Keratinocyte (primary cell): Measurements from ENCODE around the gene NREP. TPM values are rescaled to one million over a fixed set of nuclear protein-coding genes. Genes with fewer than 3 reads are reported as not detected.

ENCODE experiments used
- DNase-seq: peaks from one replicate; pipeline ENCODE4 v3.0.0-alpha.2; 2011; ENCODE audit warnings: low read depth, missing footprints, low spot score
- FAIRE-seq: peaks from 2 replicates; lab custom pipeline; 2011; peaks lifted over from hg19 to GRCh38; lab: Jason Lieb, UNC
- H2AFZ ChIP-seq: 2 replicates; pipeline ENCODE4 v1.6.0; 2012; ENCODE audit warnings: low read length, control low read depth, inconsistent platforms; ENCODE audit not compliant: control insufficient read depth
- H3K27ac ChIP-seq: 2 replicates; pipeline ENCODE4 v1.5.1; 2011; ENCODE audit warnings: low read length; ENCODE audit not compliant: control insufficient read depth, insufficient read depth
- H3K27me3 ChIP-seq: 3 replicates; pipeline ENCODE4 v1.6.0; 2011; ENCODE audit warnings: low read length; ENCODE audit not compliant: control insufficient read depth, insufficient read depth; ENCODE audit errors: extremely low read depth
- H3K36me3 ChIP-seq, 2 experiments: 2 replicates in 1 of 2; 3 replicates in 1 of 2; pipeline ENCODE4 v1.5.1; 2011; ENCODE audit warnings: low read length in 2 of 2, mild to moderate bottlenecking in 1 of 2; ENCODE audit not compliant: control insufficient read depth in 2 of 2, insufficient read depth in 2 of 2; ENCODE audit errors: extremely low read depth in 1 of 2
- H3K4me1 ChIP-seq: 3 replicates; pipeline ENCODE4 v1.5.1; 2011; ENCODE audit warnings: low read length; ENCODE audit not compliant: control insufficient read depth, insufficient read depth; ENCODE audit errors: extremely low read depth
- H3K4me2 ChIP-seq: 3 replicates; pipeline ENCODE4 v1.6.0; 2011; ENCODE audit warnings: low read depth, low read length; ENCODE audit not compliant: control insufficient read depth, insufficient read depth; ENCODE audit errors: extremely low read depth
- H3K4me3 ChIP-seq, 3 experiments: fragments of 200-600 bp in 1 of 3; sonication (generic) in 1 of 3; 2 replicates in 2 of 3; 3 replicates in 1 of 3; pipeline ENCODE4 v1.5.1; 2011 to 2016; ENCODE audit warnings: low read length in 3 of 3, mild to moderate bottlenecking in 3 of 3, control low read depth in 2 of 3, inconsistent platforms in 1 of 3, low read depth in 1 of 3, mixed read lengths in 1 of 3, mixed run types in 1 of 3, moderate library complexity in 1 of 3; ENCODE audit not compliant: control insufficient read depth in 2 of 3, insufficient read depth in 2 of 3; ENCODE audit errors: extremely low read depth in 1 of 3
- H3K79me2 ChIP-seq: 2 replicates; pipeline ENCODE4 v1.6.0; 2012; ENCODE audit warnings: low read length; ENCODE audit not compliant: control insufficient read depth, insufficient read depth
- H3K9ac ChIP-seq: 3 replicates; pipeline ENCODE4 v1.6.0; 2011; ENCODE audit warnings: low read length; ENCODE audit not compliant: control insufficient read depth, insufficient read depth; ENCODE audit errors: extremely low read depth
- H3K9me1 ChIP-seq: 3 replicates; pipeline ENCODE4 v1.6.0; 2011; ENCODE audit warnings: low read length; ENCODE audit not compliant: control insufficient read depth, insufficient read depth; ENCODE audit errors: extremely low read depth
- H3K9me3 ChIP-seq: 2 replicates; pipeline ENCODE4 v1.5.1; 2012; ENCODE audit warnings: low read depth, low read length; ENCODE audit not compliant: control insufficient read depth
- H4K20me1 ChIP-seq: 3 replicates; pipeline ENCODE4 v1.6.0; 2011; ENCODE audit warnings: low read length; ENCODE audit not compliant: control insufficient read depth, insufficient read depth; ENCODE audit errors: extremely low read depth
- CTCF ChIP-seq, 3 experiments: IDR thresholded peaks in 1 of 3; conservative IDR thresholded peaks in 1 of 3; optimal IDR thresholded peaks in 1 of 3; 2 replicates in 2 of 3; 3 replicates in 1 of 3; pipeline versions ENCODE3 to v1.5.1; 2011; ENCODE audit warnings: low read length in 3 of 3, mild to moderate bottlenecking in 3 of 3, moderate library complexity in 2 of 3, control low read depth in 1 of 3, inconsistent platforms in 1 of 3; ENCODE audit not compliant: insufficient read depth in 2 of 3; ENCODE audit errors: extremely low read depth in 1 of 3
- EZH2 ChIP-seq: IDR thresholded peaks from one replicate; pipeline ENCODE4 v1.6.1; 2012; ENCODE audit warnings: inconsistent platforms, mild to moderate bottlenecking, low read length, moderate library complexity
- dilution Hi-C: fragments of 300-500 bp; cut with MboI; formaldehyde crosslinking; loops from one replicate; pipeline ENCODE4 v1.7.0; 2020; ENCODE audit warnings: low sequenced_read_pairs; ENCODE audit not compliant: extremely low pct_ligation_motif_present
- polyA plus RNA-seq, 5 experiments: library from polyadenylated mRNA; depleted of rRNA in 3 of 5; stranded (reverse) in 3 of 5; stranded (forward) in 1 of 5; unstranded in 1 of 5; fragments of >200 nt; gene quantifications; 1 replicate in 1 of 5; 2 replicates in 3 of 5; 3 replicates in 1 of 5; pipeline versions ENCODE4 v1.2.1 to v1.2.3, GENCODE V29; 2011 to 2012; ENCODE audit warnings: missing spikeins in 2 of 5, low read depth in 1 of 5, low replicate concordance in 1 of 5

NREP gene
- polyA plus RNA-seq, 1 donor (not counting 4 experiments of a cell fraction or from before 2014, with no cell fraction given): 9.1 TPM

GRCh38 chr5:111779260-111779921, 22.4 kb upstream of the NREP start:
- FAIRE-seq (peak; percentile 20), DNase-seq (no peak)
- Histone ChIP-seq H3K4me1 (peaks cover 27% of the 10 kb centered on the region), H3K9me1 (no peaks in the 10 kb centered on the region), H2AFZ (no peak overlapping the region), H3K36me3 (no peaks in the 10 kb centered on the region), H3K27ac (no peak overlapping the region), H3K4me3 (no peak overlapping the region), H4K20me1 (no peaks in the 10 kb centered on the region), H3K27me3 (no peaks in the 10 kb centered on the region), H3K9ac (no peak overlapping the region), H3K79me2 (no peaks in the 10 kb centered on the region), H3K9me3 (no peaks in the 10 kb centered on the region), H3K4me2 (no peak overlapping the region)
- dilution Hi-C loops: no loop called here
- TF ChIP-seq EZH2 (no peak), CTCF (optimal IDR thresholded peaks at IDR 0.05 in 1 of 3, IDR thresholded peaks at IDR 0.05 in 1 of 3, conservative IDR thresholded peaks at IDR 0.05 in 1 of 3; ENCODE audit: extremely low read depth in 1 of 3, insufficient read depth in 2 of 3, low read length in 3 of 3) (no peak)

- Histone ChIP-seq H3K36me3 (no peaks in the 10 kb centered on the region), H3K4me3 (no peak overlapping the region), H3K9me3 (no peaks in the 10 kb centered on the region), H3K79me2 (no peaks in the 10 kb centered on the region), H3K27me3 (no peaks in the 10 kb centered on the region), H3K27ac (no peak overlapping the region), H3K4me1 (peaks cover 6% of the 10 kb centered on the region), H3K4me2 (no peak overlapping the region), H3K9me1 (no peaks in the 10 kb centered on the region), H2AFZ (no peak overlapping the region), H3K9ac (no peak overlapping the region), H4K20me1 (no peaks in the 10 kb centered on the region)
- FAIRE-seq (no peak), DNase-seq (no peak)
- TF ChIP-seq CTCF (optimal IDR thresholded peaks at IDR 0.05 in 1 of 3, IDR thresholded peaks at IDR 0.05 in 1 of 3, conservative IDR thresholded peaks at IDR 0.05 in 1 of 3; ENCODE audit: extremely low read depth in 1 of 3, insufficient read depth in 2 of 3, low read length in 3 of 3): no peak
- no peak for TF ChIP-seq EZH2
- dilution Hi-C loops: no loop called here
These were observed 20.2 kb upstream of the NREP start for GRCh38 chr5:111776913-111777781.
